H9 (cell line): ENCODE measurements around the gene NDUFA12. TPM values are rescaled to one million over a fixed set of nuclear protein-coding genes. Genes with fewer than 3 reads are reported as not detected.

Experiments
- DNase-seq: peaks from one replicate; pipeline ENCODE4 v3.0.0-alpha.2; 2017
- H2AFZ ChIP-seq: one replicate; pipeline ENCODE4 v1.6.1; 2013; ENCODE audit warnings: mild to moderate bottlenecking, low read length, control low read depth, moderate library complexity
- H2AK5ac ChIP-seq: 2 replicates; pipeline ENCODE4 v1.6.1; 2013; ENCODE audit warnings: low read length, control low read depth, mixed read lengths; ENCODE audit not compliant: insufficient read length
- H2BK120ac ChIP-seq: one replicate; pipeline ENCODE4 v1.6.1; 2013; ENCODE audit warnings: low read depth, mild to moderate bottlenecking, low read length, control low read depth, inconsistent platforms; ENCODE audit not compliant: poor library complexity, severe bottlenecking
- H2BK12ac ChIP-seq: 2 replicates; pipeline ENCODE4 v1.6.1; 2013; ENCODE audit warnings: low read length, control low read depth, mixed read lengths, low read depth; ENCODE audit not compliant: insufficient read length
- H2BK15ac ChIP-seq: 2 replicates; pipeline ENCODE4 v1.6.1; 2013; ENCODE audit warnings: low read depth, low read length, control low read depth
- H2BK20ac ChIP-seq: one replicate; pipeline ENCODE4 v1.6.1; 2013; ENCODE audit warnings: low read depth, mild to moderate bottlenecking, low read length, control low read depth, inconsistent platforms; ENCODE audit not compliant: poor library complexity, severe bottlenecking
- H2BK5ac ChIP-seq: 2 replicates; pipeline ENCODE4 v1.6.1; 2013; ENCODE audit warnings: low read length, control low read depth, mixed read lengths; ENCODE audit not compliant: insufficient read length
- H3K14ac ChIP-seq: 2 replicates; pipeline ENCODE4 v1.6.1; 2013; ENCODE audit warnings: low read length, control low read depth; ENCODE audit not compliant: insufficient read depth
- H3K18ac ChIP-seq: 2 replicates; pipeline ENCODE4 v1.6.1; 2013; ENCODE audit warnings: low read depth, mild to moderate bottlenecking, mixed read lengths, low read length, control low read depth; ENCODE audit not compliant: insufficient read length
- H3K23ac ChIP-seq: 2 replicates; pipeline ENCODE4 v1.6.1; 2013; ENCODE audit warnings: low read length, control low read depth, mixed read lengths, low read depth; ENCODE audit not compliant: insufficient read length
- H3K23me2 ChIP-seq: 2 replicates; pipeline ENCODE4 v1.6.1; 2013; ENCODE audit warnings: low read depth, mild to moderate bottlenecking, mixed read lengths, low read length, control low read depth; ENCODE audit not compliant: insufficient read length, poor library complexity, severe bottlenecking
- H3K27ac ChIP-seq: 2 replicates; pipeline ENCODE4 v1.5.1; 2013; ENCODE audit warnings: low read length, control low read depth, mixed read lengths, low read depth; ENCODE audit not compliant: insufficient read length
- H3K27me3 ChIP-seq: 2 replicates; pipeline ENCODE4 v1.6.1; 2013; ENCODE audit warnings: low read length, control low read depth, inconsistent platforms; ENCODE audit not compliant: insufficient read depth
- H3K4ac ChIP-seq: 2 replicates; pipeline ENCODE4 v1.6.1; 2013; ENCODE audit warnings: low read depth, mild to moderate bottlenecking, control low read depth, inconsistent platforms, low read length, moderate library complexity
- H3K4me1 ChIP-seq: 2 replicates; pipeline ENCODE4 v1.6.1; 2013; ENCODE audit warnings: low read length, control low read depth, inconsistent platforms; ENCODE audit not compliant: insufficient read depth
- H3K4me2 ChIP-seq: 2 replicates; pipeline ENCODE4 v1.6.1; 2013; ENCODE audit warnings: low read length, control low read depth, mixed read lengths; ENCODE audit not compliant: insufficient read length, insufficient read depth
- H3K56ac ChIP-seq: 2 replicates; pipeline ENCODE4 v1.6.1; 2013; ENCODE audit warnings: low read depth, mild to moderate bottlenecking, mixed read lengths, low read length, control low read depth; ENCODE audit not compliant: insufficient read length
- H3K79me1 ChIP-seq: 2 replicates; pipeline ENCODE4 v1.6.1; 2013; ENCODE audit warnings: low read depth, mild to moderate bottlenecking, moderate library complexity, low read length, control low read depth, inconsistent platforms; ENCODE audit not compliant: insufficient read depth, poor library complexity, severe bottlenecking
- H3K79me2 ChIP-seq: 2 replicates; pipeline ENCODE4 v1.6.1; 2013; ENCODE audit warnings: low read length, control low read depth, inconsistent platforms; ENCODE audit not compliant: insufficient read depth
- H3K9ac ChIP-seq: 2 replicates; pipeline ENCODE4 v1.6.1; 2013; ENCODE audit warnings: low read length, control low read depth, mixed read lengths; ENCODE audit not compliant: insufficient read length; ENCODE audit errors: extremely low read depth
- H3K9me3 ChIP-seq: one replicate; pipeline ENCODE4 v1.6.1; 2013; ENCODE audit warnings: low read depth, low read length, inconsistent platforms; ENCODE audit not compliant: control insufficient read depth
- H3T11ph ChIP-seq: one replicate; pipeline ENCODE4 v1.6.1; 2013; ENCODE audit warnings: mild to moderate bottlenecking, low read length, control low read depth, inconsistent platforms
- H4K20me1 ChIP-seq: one replicate; pipeline ENCODE4 v1.6.1; 2013; ENCODE audit not compliant: control insufficient read depth, insufficient read length, insufficient read depth
- H4K5ac ChIP-seq: 2 replicates; pipeline ENCODE4 v1.6.1; 2013; ENCODE audit warnings: low read depth, mild to moderate bottlenecking, mixed read lengths, low read length, control low read depth; ENCODE audit not compliant: insufficient read length
- H4K8ac ChIP-seq: replicated peaks from 2 replicates; pipeline ENCODE4 v1.6.1; 2013; ENCODE audit warnings: low read length, control low read depth, mixed read lengths, low read depth; ENCODE audit not compliant: insufficient read length
- H4K91ac ChIP-seq: 2 replicates; pipeline ENCODE4 v1.6.1; 2013; ENCODE audit warnings: low read depth, mild to moderate bottlenecking, moderate library complexity, mixed read lengths, low read length, control low read depth; ENCODE audit not compliant: insufficient read length
- H3K27ac Mint-ChIP-seq, 3 experiments: 2 replicates in 2 of 3; 3 replicates in 1 of 3; pipeline ENCODE4 v1.8.0; 2020 to 2021; ENCODE audit warnings: mixed read lengths in 3 of 3, mild to moderate bottlenecking in 1 of 3, moderate library complexity in 1 of 3
- H3K27me3 Mint-ChIP-seq: 2 replicates; pipeline ENCODE4 v1.8.0; 2021; ENCODE audit warnings: low read depth, mild to moderate bottlenecking, moderate library complexity, mixed read lengths
- H3K36me3 Mint-ChIP-seq, 3 experiments: 2 replicates in 2 of 3; 3 replicates in 1 of 3; pipeline ENCODE4 v1.8.0; 2020 to 2021; ENCODE audit warnings: low read depth in 3 of 3, mixed read lengths in 3 of 3; ENCODE audit not compliant: insufficient read depth in 1 of 3
- H3K4me1 Mint-ChIP-seq, 2 experiments: 2 replicates each; pipeline ENCODE4 v1.8.0; 2020; ENCODE audit warnings: mixed read lengths in 2 of 2
- H3K4me3 Mint-ChIP-seq, 2 experiments: 2 replicates in 1 of 2; 3 replicates in 1 of 2; pipeline ENCODE4 v1.8.0; 2020 to 2021; ENCODE audit warnings: mild to moderate bottlenecking in 2 of 2, mixed read lengths in 2 of 2, moderate library complexity in 1 of 2
- H3K9me3 Mint-ChIP-seq, 2 experiments: 2 replicates in 1 of 2; 3 replicates in 1 of 2; pipeline ENCODE4 v1.8.0; 2020; ENCODE audit warnings: mild to moderate bottlenecking in 2 of 2, mixed read lengths in 2 of 2, moderate library complexity in 1 of 2
- CTCF ChIP-seq: fragments of 200-600 bp; sonication (generic); conservative IDR thresholded peaks from 3 replicates; pipeline ENCODE4 v1.8.0; 2021; ENCODE audit warnings: antibody characterized with exemption, mild to moderate bottlenecking
- WGBS: extraction: QIAGEN DNeasy Blood & Tissue Kit; methylation state at CpG from one replicate; pipeline ENCODE4 v1.1.7; 2013; ENCODE audit warnings: missing lambda C conversion rate, low lambda C conversion rate, mixed read lengths; ENCODE audit not compliant: insufficient read length; ENCODE audit errors: extremely low coverage; 5-methylcytosine and 5-hydroxymethylcytosine counted together
- total RNA-seq: library from RNA; stranded (reverse); gene quantifications from 2 replicates; pipeline ENCODE4 v1.2.1, GENCODE V29; 2021

NDUFA12 gene
- total RNA-seq, 1 experiment from 2014 or later, result 104 TPM

GRCh38 chr12:94951071-94951934 is 52.2 kb downstream of the NDUFA12 start:
- no peak overlapping the region for H3K4me3 Mint-ChIP-seq
- H3K9me3 ChIP-seq, result no peaks in the 10 kb centered on the region
- no peak for TF ChIP-seq CTCF
- no peaks in the 10 kb centered on the region for H3K27me3 Mint-ChIP-seq
- H2AFZ ChIP-seq, result no peak overlapping the region
- H3K23me2 ChIP-seq, result no peaks in the 10 kb centered on the region
- no peak overlapping the region for H3K18ac ChIP-seq
- H2BK15ac ChIP-seq, result no peak overlapping the region
- H4K8ac ChIP-seq, result no peak overlapping the region
- no peak overlapping the region for H4K91ac ChIP-seq
- no CpG with 5 or more reads among the region's 7 CpGs for WGBS
- no peak overlapping the region for H3K4me2 ChIP-seq
- no peaks in the 10 kb centered on the region for H3K79me2 ChIP-seq
- H3K4ac ChIP-seq, result no peak overlapping the region
- H3K14ac ChIP-seq, result no peak overlapping the region
- no peak overlapping the region for H2BK20ac ChIP-seq
- H4K20me1 ChIP-seq, result no peaks in the 10 kb centered on the region
- H3K79me1 ChIP-seq, result no peaks in the 10 kb centered on the region
- DNase-seq, result no peak
- H3K4me1 Mint-ChIP-seq, result peaks cover 10 to 14% of the 10 kb centered on the region in 2 experiments; a peak in 3 of 4 replicates
- H3K23ac ChIP-seq, result no peak overlapping the region
- no peak overlapping the region for H3K27ac Mint-ChIP-seq
- no peak overlapping the region for H4K5ac ChIP-seq
- no peaks in the 10 kb centered on the region for H3K9me3 Mint-ChIP-seq
- H2AK5ac ChIP-seq, result no peak overlapping the region
- H3K56ac ChIP-seq, result no peak overlapping the region
- H3K9ac ChIP-seq, result no peak overlapping the region
- H3K4me1 ChIP-seq, result no peaks in the 10 kb centered on the region
- no peak overlapping the region for H3K27ac ChIP-seq
- no peaks in the 10 kb centered on the region for H3K36me3 Mint-ChIP-seq
- no peak overlapping the region for H2BK120ac ChIP-seq
- no peak overlapping the region for H2BK5ac ChIP-seq
- no peak overlapping the region for H2BK12ac ChIP-seq
- no peak overlapping the region for H3T11ph ChIP-seq
- H3K27me3 ChIP-seq, result no peaks in the 10 kb centered on the region
